Karpas-422 (cell line): ENCODE measurements around the gene SRGAP1. TPM values are rescaled to one million over a fixed set of nuclear protein-coding genes. Genes with fewer than 3 reads are reported as not detected.
A peak's percentile ranks its signal among the peaks of the same experiment; 100 is the strongest.

Source experiments
- DNase-seq: peaks from one replicate; pipeline ENCODE4 v3.0.0-alpha.2; 2015
- H2AFZ ChIP-seq: fragments of 200-600 bp; sonication (generic); 2 replicates; pipeline ENCODE4 v1.6.1; 2014; ENCODE audit warnings: antibody characterized with exemption, low read length, mixed read lengths
- H3K27ac ChIP-seq: fragments of 200-600 bp; sonication (generic); 2 replicates; pipeline ENCODE4 v1.5.1; 2014; ENCODE audit warnings: mild to moderate bottlenecking, low read length, moderate library complexity
- H3K27me3 ChIP-seq: fragments of 200-600 bp; sonication (generic); 2 replicates; pipeline ENCODE4 v1.6.1; 2014; ENCODE audit warnings: low read length, mixed read lengths
- H3K36me3 ChIP-seq: fragments of 200-600 bp; sonication (generic); 2 replicates; pipeline ENCODE4 v1.6.1; 2014; ENCODE audit warnings: low read length, mixed read lengths; ENCODE audit not compliant: insufficient read depth
- H3K4me1 ChIP-seq: fragments of 200-600 bp; sonication (generic); 2 replicates; pipeline ENCODE4 v1.6.1; 2014; ENCODE audit warnings: mild to moderate bottlenecking, low read length, mixed read lengths
- H3K4me2 ChIP-seq: fragments of 200-600 bp; sonication (generic); 2 replicates; pipeline ENCODE4 v1.6.1; 2014; ENCODE audit warnings: low read length, low read depth, mild to moderate bottlenecking; ENCODE audit not compliant: poor library complexity, severe bottlenecking
- H3K4me3 ChIP-seq: fragments of 200-600 bp; sonication (generic); 2 replicates; pipeline ENCODE4 v1.5.1; 2014; ENCODE audit warnings: mild to moderate bottlenecking, antibody characterized with exemption, low read length, mixed read lengths
- H3K79me2 ChIP-seq: fragments of 200-600 bp; sonication (generic); 2 replicates; pipeline ENCODE4 v1.6.1; 2014; ENCODE audit warnings: mild to moderate bottlenecking, low read length, mixed read lengths
- H3K9ac ChIP-seq: fragments of 200-600 bp; sonication (generic); 2 replicates; pipeline ENCODE4 v1.6.0; 2014; ENCODE audit warnings: low read length
- H3K9me2 ChIP-seq: fragments of 200-600 bp; sonication (generic), shearing (Covaris generic); replicated peaks from 2 replicates; pipeline ENCODE4 v1.6.0; 2014; ENCODE audit warnings: mild to moderate bottlenecking, low read length, moderate library complexity; ENCODE audit not compliant: insufficient read depth
- H3K9me3 ChIP-seq: fragments of 300-700, 200-600 bp; sonication (generic); 2 replicates; pipeline ENCODE4 v1.6.1; 2014; ENCODE audit warnings: low read length, mixed read lengths
- H4K20me1 ChIP-seq: fragments of 200-600 bp; sonication (generic); 2 replicates; pipeline ENCODE4 v1.6.1; 2014; ENCODE audit warnings: mild to moderate bottlenecking, antibody characterized with exemption, low read length, low read depth; ENCODE audit not compliant: insufficient read depth
- total RNA-seq: library from RNA; depleted of rRNA; stranded (reverse); fragments of >200 nt; shearing (Covaris generic); gene quantifications from 2 replicates; pipeline ENCODE4 v1.2.3, GENCODE V29; 2014; ENCODE audit warnings: low replicate concordance

The SRGAP1 gene
- total RNA-seq, 1 experiment from 2014 or later = not detected

DNA sequence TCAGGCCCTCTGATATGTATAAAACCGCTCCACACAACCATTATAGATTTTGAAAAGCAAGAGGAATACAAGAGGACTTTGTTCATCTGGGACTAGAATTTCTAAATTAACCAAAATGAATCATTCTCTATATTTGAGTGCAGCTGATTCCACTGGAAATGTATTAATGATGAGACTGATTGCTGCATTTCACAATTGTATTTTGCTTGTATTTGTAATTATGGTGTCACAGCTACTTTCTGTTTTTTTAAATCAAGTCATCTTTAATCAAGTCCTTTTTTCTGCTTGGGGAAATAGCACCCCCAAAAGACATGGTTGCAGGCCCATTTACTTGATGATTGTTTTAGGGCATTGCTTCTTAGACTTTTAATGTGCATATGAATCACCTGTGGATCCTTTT lies 215.2 kb downstream of the SRGAP1 start:
- Histone ChIP-seq H3K27ac (no peak overlapping the region), H3K4me3 (no peak overlapping the region), H2AFZ (no peak overlapping the region), H4K20me1 (no peaks in the 10 kb centered on the region), H3K4me2 (no peak overlapping the region), H3K9ac (no peak overlapping the region), H3K36me3 (no peaks in the 10 kb centered on the region), H3K9me2 (no peaks in the 10 kb centered on the region), H3K4me1 (no peaks in the 10 kb centered on the region), H3K27me3 (no peaks in the 10 kb centered on the region), H3K79me2 (no peaks in the 10 kb centered on the region), H3K9me3 (no peaks in the 10 kb centered on the region)
- no peak for DNase-seq

DNA sequence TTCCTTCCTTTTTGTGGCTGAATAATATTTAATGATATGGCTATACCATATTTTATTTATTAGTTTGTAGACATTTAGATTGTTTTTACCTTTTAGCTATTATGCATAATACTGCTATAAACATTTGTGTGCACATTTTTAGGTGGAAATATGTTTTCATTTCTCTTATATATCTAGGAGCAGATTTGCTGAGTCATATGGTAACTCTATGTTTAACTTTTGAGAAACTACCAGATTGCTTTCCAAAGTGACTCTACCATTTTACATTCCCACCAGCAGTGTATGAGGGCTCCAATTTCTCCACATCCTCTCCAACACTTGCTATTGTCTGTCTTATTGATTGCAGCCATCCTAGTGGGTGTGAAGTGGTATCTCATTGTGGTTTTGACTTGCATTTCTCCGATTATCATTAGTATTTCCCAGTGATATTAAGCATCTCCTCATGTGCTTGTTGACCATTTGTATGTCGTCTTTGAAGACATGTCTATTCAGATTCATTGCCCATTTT lies 217.4 kb downstream of the SRGAP1 start:
- Histone ChIP-seq H4K20me1 (no peaks in the 10 kb centered on the region), H3K9me2 (no peaks in the 10 kb centered on the region), H3K36me3 (no peaks in the 10 kb centered on the region), H3K27me3 (no peaks in the 10 kb centered on the region; the same call in 1 of the 2 replicates), H3K27ac (no peak overlapping the region), H3K9ac (no peak overlapping the region), H3K4me3 (no peak overlapping the region), H2AFZ (no peak overlapping the region), H3K9me3 (no peaks in the 10 kb centered on the region), H3K4me1 (no peaks in the 10 kb centered on the region), H3K4me2 (no peak overlapping the region), H3K79me2 (no peaks in the 10 kb centered on the region)
- DNase-seq = no peak

DNA sequence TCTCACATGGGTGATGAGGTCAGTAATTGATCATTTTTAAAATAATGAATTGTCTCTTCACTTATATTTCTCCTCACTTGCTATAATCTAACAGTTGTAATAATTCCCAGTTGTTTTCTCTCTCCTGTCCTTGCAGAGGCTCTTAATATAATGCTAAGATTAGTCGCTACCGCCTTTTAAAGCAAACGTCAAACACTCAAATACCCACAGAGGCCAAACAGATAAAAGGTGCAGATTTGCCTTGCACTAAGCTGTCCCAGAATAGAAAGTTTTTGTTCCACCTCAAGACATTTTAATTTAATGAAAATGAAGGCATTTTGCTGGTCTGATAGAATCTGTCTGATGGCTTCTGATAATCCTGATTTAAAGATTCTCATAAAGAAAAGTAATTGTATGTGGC lies 218.6 kb downstream of the SRGAP1 start:
- no peaks in the 10 kb centered on the region for H3K36me3 ChIP-seq
- H3K4me3 ChIP-seq = no peak overlapping the region
- H3K4me2 ChIP-seq = no peak overlapping the region
- no peak overlapping the region for H2AFZ ChIP-seq
- H3K9me2 ChIP-seq = no peaks in the 10 kb centered on the region
- no peak overlapping the region for H3K27ac ChIP-seq
- H3K27me3 ChIP-seq = no peaks in the 10 kb centered on the region; the same call in 1 of the 2 replicates
- no peak overlapping the region for H3K9ac ChIP-seq
- H4K20me1 ChIP-seq = no peaks in the 10 kb centered on the region
- no peaks in the 10 kb centered on the region for H3K4me1 ChIP-seq
- no peak for DNase-seq
- no peaks in the 10 kb centered on the region for H3K9me3 ChIP-seq
- no peaks in the 10 kb centered on the region for H3K79me2 ChIP-seq

DNA sequence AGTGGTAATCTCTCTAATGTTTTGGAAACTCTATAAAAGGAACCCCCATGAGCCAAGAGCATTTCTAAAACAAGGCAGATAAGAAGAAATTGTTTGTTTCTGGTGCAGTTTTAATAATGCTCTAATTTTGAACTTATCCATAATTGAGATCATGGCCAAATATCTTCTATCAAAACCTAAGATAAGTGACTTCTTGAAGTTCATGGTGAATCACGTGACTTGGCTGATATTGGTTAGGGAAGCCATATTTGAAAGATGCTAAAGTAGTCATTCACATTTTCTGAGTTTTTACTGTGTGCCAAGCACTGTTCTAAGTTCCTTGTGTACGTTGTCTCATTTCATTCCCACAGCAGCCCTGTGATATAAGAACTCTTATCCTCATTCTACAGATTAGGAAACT lies 219.7 kb downstream of the SRGAP1 start:
- Histone ChIP-seq H2AFZ (no peak overlapping the region), H3K9ac (no peak overlapping the region), H3K27me3 (no peaks in the 10 kb centered on the region; the same call in 1 of the 2 replicates), H4K20me1 (no peaks in the 10 kb centered on the region), H3K9me3 (no peaks in the 10 kb centered on the region), H3K79me2 (no peaks in the 10 kb centered on the region), H3K4me3 (no peak overlapping the region), H3K4me2 (no peak overlapping the region), H3K27ac (no peak overlapping the region), H3K36me3 (no peaks in the 10 kb centered on the region), H3K9me2 (no peaks in the 10 kb centered on the region), H3K4me1 (no peaks in the 10 kb centered on the region)
- no peak for DNase-seq

DNA sequence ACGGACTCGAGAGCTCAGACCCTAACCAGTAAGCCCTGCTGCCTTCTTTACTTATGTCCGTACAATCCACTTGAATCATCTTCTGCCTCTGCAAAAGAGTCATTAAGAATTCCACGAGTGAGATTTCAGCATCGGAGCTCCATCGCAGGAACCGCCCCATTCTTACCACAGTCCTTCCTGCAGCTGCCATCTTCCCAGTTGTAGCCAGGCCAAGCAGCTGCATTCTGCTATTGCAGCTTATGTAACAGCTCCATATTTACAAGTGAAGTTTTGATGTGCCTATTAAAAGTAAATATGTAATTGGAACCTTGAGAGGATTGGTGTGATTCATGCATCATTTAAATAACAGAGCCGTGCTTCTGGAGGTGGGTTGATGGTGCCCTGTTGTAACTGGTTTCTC lies 220.2 kb downstream of the SRGAP1 start:
- Histone ChIP-seq H3K27me3 (no peaks in the 10 kb centered on the region; the same call in 1 of the 2 replicates), H3K27ac (no peak overlapping the region), H3K36me3 (no peaks in the 10 kb centered on the region), H2AFZ (0 out of 2 replicates have a peak overlapping the region, but pooled peaks have one; percentile 9), H3K9me2 (no peaks in the 10 kb centered on the region), H3K4me1 (no peaks in the 10 kb centered on the region), H3K9me3 (no peaks in the 10 kb centered on the region), H3K9ac (no peak overlapping the region), H4K20me1 (no peaks in the 10 kb centered on the region), H3K4me3 (no peak overlapping the region), H3K4me2 (no peak overlapping the region), H3K79me2 (no peaks in the 10 kb centered on the region)
- DNase-seq = no peak

DNA sequence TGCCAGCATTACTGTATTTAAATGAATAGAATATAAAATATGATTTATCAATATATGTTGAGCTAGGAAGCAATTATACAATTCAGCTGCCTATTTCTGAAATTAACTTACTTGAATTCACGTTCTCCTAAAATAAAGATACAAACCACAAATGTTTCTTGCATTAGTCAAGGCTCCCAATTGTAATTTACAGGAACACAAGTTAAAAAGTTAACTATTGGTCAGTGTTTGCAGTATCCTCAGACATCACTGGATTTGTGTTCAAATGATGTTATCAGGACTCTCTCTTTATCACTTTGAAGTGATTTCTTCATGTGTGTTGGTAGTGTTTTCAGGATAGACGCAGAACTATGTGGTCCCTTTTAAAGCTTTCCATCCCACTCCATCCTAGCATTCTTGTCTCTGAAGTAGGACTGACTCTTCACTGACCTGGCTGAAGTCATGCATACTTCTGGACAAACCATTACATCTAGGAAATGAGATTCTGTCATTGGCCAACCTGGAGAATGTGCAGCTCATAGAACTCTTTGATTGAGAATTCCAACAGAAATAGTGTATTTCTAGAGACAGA lies 221.5 kb downstream of the SRGAP1 start:
- no peak for DNase-seq
- H3K4me1 ChIP-seq = no peaks in the 10 kb centered on the region
- H3K4me2 ChIP-seq = no peak overlapping the region
- H3K27me3 ChIP-seq = no peaks in the 10 kb centered on the region; the same call in 1 of the 2 replicates
- H3K9me3 ChIP-seq = no peaks in the 10 kb centered on the region
- no peak overlapping the region for H3K4me3 ChIP-seq
- H3K27ac ChIP-seq = no peak overlapping the region
- H3K36me3 ChIP-seq = no peaks in the 10 kb centered on the region
- H3K9me2 ChIP-seq = no peaks in the 10 kb centered on the region
- no peak overlapping the region for H3K9ac ChIP-seq
- H2AFZ ChIP-seq = no peak overlapping the region
- H4K20me1 ChIP-seq = no peaks in the 10 kb centered on the region
- H3K79me2 ChIP-seq = no peaks in the 10 kb centered on the region

DNA sequence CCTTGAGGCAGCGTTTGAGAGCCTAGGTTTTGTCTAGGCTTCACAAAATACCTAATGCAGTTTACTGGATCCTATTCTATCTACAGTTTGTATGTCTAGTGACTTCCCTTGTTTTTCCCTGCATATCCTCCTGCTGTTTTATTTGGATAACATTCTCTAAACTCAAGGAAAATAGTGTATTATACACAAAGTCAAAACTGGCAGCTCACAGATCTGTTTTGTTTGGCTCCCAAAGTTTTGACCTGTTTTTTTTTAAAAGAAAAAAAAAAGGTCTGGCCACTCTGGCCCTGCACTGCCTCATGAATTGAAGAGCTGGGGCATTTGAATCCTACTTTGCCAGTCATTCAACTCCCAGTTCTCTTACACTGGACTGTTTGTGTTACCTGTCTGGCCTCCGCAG lies 222.3 kb downstream of the SRGAP1 start:
- Histone ChIP-seq H3K4me2 (no peak overlapping the region), H3K9me3 (no peaks in the 10 kb centered on the region), H3K36me3 (no peaks in the 10 kb centered on the region), H3K9ac (no peak overlapping the region), H4K20me1 (no peaks in the 10 kb centered on the region), H2AFZ (no peak overlapping the region), H3K4me3 (no peak overlapping the region), H3K79me2 (no peaks in the 10 kb centered on the region), H3K27ac (no peak overlapping the region), H3K4me1 (no peaks in the 10 kb centered on the region), H3K9me2 (no peaks in the 10 kb centered on the region), H3K27me3 (no peaks in the 10 kb centered on the region; the same call in 1 of the 2 replicates)
- DNase-seq = no peak

DNA sequence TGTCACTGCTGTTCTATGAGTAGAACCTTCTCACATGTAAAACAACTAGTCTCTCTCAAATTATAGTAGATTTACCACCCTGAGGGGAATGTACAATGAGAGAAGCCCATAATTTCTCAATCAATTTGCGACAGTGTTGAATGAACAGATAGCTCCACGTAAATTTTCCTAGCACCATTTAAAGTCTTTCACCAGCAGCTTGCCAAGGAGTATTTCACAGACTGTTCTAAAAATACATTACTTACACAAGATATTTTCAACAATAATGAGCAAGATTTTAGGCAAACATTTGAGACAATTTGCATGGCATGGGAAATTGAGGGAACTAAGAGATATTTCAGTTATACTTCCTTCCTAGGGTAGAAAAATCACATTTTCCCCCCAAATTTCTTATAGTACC lies 226.0 kb downstream of the SRGAP1 start:
- Histone ChIP-seq H4K20me1 (no peaks in the 10 kb centered on the region), H3K27me3 (no peaks in the 10 kb centered on the region; the same call in 1 of the 2 replicates), H3K9me2 (no peaks in the 10 kb centered on the region), H3K36me3 (no peaks in the 10 kb centered on the region), H3K4me1 (no peaks in the 10 kb centered on the region), H3K9me3 (no peaks in the 10 kb centered on the region), H3K4me2 (no peak overlapping the region), H3K4me3 (no peak overlapping the region), H3K9ac (no peak overlapping the region), H3K27ac (no peak overlapping the region), H3K79me2 (no peaks in the 10 kb centered on the region), H2AFZ (no peak overlapping the region)
- DNase-seq = no peak
